Uterus (tissue), 2 donors: ENCODE measurements around the gene SERGEF.

Experiments used
- CTCF ChIP-seq, 4 experiments: fragments of 200-600 bp in 2 of 4; fragments of 450-650 bp in 2 of 4; sonication (generic) in 2 of 4; IDR thresholded peaks; one replicate each; pipeline ENCODE4 v1.5.1; 2016 to 2019; ENCODE audit warnings: antibody characterized with exemption in 4 of 4, mild to moderate bottlenecking in 2 of 4, moderate library complexity in 1 of 4
- POLR2A ChIP-seq, 2 donors: fragments of 450-650 bp; IDR thresholded peaks; one replicate each; pipeline ENCODE4 v1.6.1; 2016; ENCODE audit warnings: antibody characterized with exemption in 2 of 2, mild to moderate bottlenecking in 1 of 2, moderate library complexity in 1 of 2

DNA sequence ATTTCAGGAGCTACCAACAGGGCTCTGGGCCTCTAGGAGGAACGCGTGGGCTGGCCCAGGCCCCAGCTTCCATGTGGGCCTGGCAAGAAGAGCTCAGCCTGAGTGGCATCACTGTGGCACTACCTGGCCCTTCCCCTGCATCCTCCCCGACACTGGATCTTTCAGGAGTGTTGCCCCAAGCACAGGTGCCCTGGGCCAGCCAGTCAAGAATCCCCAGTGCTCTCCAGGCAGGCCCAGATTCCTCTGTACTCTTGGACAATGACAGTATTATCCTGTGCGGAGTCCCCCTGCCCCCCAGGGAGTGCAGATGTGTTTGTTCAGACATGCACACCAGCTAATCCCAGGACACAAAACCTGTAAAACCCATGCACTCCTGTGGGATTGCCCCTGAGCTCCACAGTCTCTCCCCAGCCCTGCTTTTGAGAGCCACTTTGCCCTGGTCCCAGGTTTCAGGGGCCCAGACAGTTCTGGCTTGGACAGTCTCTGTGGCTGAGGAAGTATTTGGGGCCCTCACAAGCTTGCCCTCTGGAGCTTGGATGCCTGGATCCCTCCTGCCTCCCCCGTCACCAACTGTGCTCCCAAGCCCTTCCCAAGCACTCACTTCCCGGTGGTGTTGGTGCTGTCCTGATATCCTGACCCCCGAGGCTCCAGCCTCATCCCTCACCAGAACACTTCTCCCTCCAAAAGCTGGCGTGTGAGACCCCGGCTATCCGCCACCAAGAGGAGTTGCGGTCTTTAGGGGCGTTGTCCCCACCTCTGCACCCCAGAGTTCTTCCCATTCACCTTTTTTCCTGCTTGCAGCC, 238.4 kb downstream of the SERGEF start:
- no peak for TF ChIP-seq CTCF (IDR thresholded peaks at IDR 0.05)
- TF ChIP-seq POLR2A (IDR thresholded peaks at IDR 0.05): no peak
